NCI-H1092 treated with DMSO at 0.1 percent for 48 hours (cell line): ENCODE results near the gene PAM.

ENCODE experiments used
- DNase-seq: peaks from one replicate; lab custom pipeline; 2025; lab: John Stamatoyannopoulos, UW

Gene PAM

GRCh38 chr5:102754767-102755431 lies at the start of gene PAM:
TSS of gene PAM (plus strand) at chr5:102755305. CDS start at chr5:102866196, 110,891 bp downstream.
- peak; percentile 41 for DNase-seq

DNA sequence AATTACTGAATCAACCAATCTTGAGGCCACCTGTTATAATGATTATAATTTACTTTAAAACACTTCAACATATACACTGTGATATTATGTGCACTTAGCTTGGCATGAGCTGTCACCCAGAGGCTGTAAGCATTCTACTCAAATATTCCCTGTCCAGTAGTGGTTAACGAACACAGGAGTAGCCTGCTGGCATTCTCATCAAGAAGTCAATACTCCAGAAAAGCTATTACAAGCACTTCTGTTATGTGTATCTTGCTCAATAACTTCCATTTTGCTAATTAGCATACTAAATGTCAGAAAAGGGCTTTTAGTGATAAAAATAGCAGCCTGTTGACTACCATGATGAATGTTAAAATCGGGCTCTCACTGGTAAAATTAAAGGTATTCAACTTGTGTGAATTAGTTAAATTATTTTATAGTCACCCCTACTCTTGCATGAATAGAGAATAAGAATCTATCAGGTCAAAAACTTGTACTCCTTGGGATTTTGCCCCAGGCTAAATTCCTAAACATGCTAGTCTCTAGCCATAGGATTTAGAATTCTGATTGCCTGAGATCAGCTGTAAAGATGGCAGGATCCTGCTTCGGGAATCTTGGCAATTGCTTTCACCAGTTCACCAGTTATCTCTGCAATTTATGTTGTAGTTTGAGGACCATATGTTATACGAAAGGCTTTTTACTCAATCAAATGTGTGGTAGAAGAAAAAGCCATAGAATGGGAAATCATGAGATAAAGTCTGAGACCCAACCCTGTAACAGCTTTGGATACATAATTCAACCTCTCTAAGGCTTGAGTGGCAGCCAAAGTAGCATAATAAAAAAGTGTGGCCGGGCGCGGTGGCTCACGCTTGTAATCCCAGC lies 43.4 kb upstream of the PAM start:
- DNase-seq: no peak

DNA sequence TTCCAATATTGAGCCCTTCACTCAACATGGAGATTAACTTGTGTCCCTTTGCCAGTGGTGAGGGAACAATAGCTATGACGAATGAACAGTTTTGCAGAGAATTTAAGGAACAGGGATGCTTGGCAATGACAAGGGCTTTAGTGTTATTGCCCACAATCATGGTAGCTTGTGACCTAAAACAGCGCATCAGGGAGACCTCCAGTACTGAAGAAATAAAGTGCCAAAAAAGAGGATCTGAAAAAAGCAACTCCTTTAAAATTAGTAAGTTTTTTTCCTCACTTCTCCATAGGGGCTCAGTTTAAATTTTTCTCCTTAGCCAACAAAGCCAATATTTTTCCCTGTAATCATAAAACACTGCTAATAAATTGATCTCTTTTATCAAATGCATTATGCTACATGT lies 41.8 kb upstream of the PAM start:
- no peak for DNase-seq

- DNase-seq: no peak
Observed at GRCh38 chr5:102713682-102714231, 41.3 kb upstream of the PAM start.

- no peak for DNase-seq
Observed at GRCh38 chr5:102715082-102715807, 39.9 kb upstream of the PAM start.

- DNase-seq: no peak
Observed at GRCh38 chr5:102716017-102716416, 39.1 kb upstream of the PAM start.

- no peak for DNase-seq
Observed at GRCh38 chr5:102718819-102719218, 36.3 kb upstream of the PAM start.

GRCh38 chr5:102719886-102720285 lies 35.2 kb upstream of the PAM start:
- no peak for DNase-seq

- no peak for DNase-seq
Observed at GRCh38 chr5:102720969-102721368, 34.1 kb upstream of the PAM start.

GRCh38 chr5:102722931-102723330 lies 32.2 kb upstream of the PAM start:
- DNase-seq: no peak

DNA sequence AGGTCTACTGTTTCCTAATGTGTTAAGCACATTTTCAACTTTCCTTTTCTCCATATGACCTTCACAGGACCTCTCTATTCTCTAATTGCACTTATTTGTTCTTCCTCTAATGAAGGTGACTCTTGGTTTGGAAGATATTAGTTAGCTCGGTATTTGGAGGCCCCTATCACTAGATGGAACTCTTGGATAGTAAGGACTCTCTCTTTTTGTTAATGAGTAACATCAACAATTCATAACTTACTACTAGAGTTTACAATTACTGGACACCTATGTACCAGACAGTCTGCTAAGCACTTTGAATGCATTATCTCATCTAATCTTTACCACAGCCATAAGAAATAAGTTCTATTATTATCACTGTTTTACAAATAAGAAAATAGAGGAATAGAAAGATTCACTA lies 23.4 kb upstream of the PAM start:
- no peak for DNase-seq

- no peak for DNase-seq
Observed at GRCh38 chr5:102733534-102733933, 21.6 kb upstream of the PAM start.

- no peak for DNase-seq
Observed at GRCh38 chr5:102737161-102737560, 17.9 kb upstream of the PAM start.

GRCh38 chr5:102737805-102738469 lies 17.2 kb upstream of the PAM start:
- no peak for DNase-seq

GRCh38 chr5:102740515-102740914 lies 14.6 kb upstream of the PAM start:
- no peak for DNase-seq

DNA sequence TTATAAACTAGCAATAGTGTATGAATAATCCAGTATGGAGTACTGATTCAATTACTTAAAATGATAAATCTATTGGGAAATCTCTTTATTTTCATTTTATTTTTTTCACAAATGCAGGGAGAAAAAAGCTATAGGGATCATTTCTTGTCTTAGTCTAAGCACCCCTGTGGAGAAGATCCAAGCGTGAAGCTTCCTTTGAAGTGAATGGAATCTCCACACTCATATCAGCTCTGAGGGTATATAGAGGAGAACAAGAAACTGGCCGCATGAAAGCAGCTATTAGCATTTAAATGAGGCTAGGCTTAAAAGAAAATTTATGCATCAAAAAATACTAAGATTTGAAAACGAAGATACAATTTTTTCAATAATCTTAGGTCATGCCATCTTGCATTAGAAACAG lies 12.9 kb upstream of the PAM start:
- DNase-seq: no peak

- no peak for DNase-seq
Observed at GRCh38 chr5:102743900-102744299, 11.2 kb upstream of the PAM start.

- DNase-seq: no peak
Observed at GRCh38 chr5:102747386-102748166, 7.5 kb upstream of the PAM start.

DNA sequence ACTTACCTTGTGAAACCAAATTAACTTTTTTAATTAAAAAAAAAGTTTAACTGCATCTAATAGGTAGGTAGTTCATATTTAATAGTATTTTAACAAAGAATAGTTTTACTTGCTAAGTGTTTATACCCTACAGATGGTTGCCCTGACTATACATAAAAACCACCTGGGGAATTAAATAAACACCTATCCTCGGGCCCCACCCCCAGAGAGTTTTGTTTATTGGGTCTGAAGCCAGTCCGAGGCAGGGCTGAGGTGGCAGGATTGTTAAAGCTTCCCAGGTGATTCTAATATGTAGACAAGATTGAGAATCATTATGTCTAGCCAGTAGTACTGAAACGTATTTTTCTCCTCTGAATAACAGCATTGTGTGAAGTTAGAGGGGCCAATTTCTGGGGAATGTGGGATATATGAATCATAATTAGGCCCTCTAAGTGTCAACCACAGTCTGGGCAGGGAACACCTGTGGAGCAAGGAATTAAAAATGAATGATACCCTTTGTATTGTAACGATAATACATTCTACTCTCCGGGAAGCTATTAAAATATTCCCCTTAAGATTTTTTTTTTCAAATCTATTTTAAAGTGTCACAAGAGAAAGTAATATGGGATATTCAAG lies 5.6 kb upstream of the PAM start:
- DNase-seq: no peak

DNA sequence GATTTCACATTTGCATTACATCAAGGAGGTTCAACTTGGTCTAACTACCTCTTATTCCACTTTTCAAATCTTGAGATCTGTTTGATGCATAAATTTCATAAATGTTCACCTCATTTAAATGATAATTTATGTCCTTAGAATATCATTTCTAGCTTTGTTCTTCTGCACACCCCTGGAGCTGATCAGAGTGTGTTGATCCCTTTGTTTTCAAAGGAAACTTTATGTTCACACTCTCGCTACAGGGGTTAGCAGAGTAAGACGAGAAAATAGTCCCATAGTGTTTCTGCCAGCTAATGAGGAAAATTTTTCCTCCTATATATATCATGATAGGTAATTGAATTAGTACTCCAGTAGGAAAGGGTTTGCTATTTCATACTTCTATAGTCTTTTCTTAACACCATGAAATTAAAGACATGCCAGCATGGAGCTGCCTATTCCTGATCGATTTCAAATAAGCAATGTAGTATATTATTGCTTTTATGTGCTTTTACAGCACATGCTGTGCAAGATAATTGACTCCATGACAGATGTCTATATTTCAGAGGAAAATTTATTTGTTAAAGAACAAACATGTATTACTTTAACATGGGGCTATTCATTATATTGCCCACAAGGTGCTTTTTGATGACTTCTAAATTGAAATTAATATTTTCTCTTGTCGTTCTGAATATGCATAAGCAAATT lies 4.8 kb upstream of the PAM start:
- DNase-seq: no peak
